Renal cortex interstitium (tissue), 15 donors: ENCODE results near the gene BMP4. TPM values are rescaled to one million over a fixed set of nuclear protein-coding genes. Genes with fewer than 3 reads are reported as not detected.
"Not testable (repeated sequence)": the region's sequence is repeated elsewhere in the genome, so short reads cannot be mapped to it uniquely, and the experiment has no call there.

Experiments
- DNase-seq, 11 donors: peaks; one replicate each; pipeline ENCODE4 v3.0.0-alpha.2; 2013; ENCODE audit warnings: low read depth in 9 of 11, low spot score in 4 of 11; ENCODE audit errors: extremely low read depth in 1 of 11
- long read RNA-seq, 16 experiments: transcript quantifications; one replicate each; lab custom pipeline, GENCODE V29; 2026
- polyA plus RNA-seq, 3 donors: library from polyadenylated mRNA; unstranded; fragments of 120-200 nt; gene quantifications; one replicate each; pipeline ENCODE4 v1.2.1, GENCODE V29; 2013; ENCODE audit not compliant: insufficient read length in 3 of 3

The BMP4 gene
- polyA plus RNA-seq, result 10 to 100 TPM; 48.9 to 54.1 (median 50.6) TPM
- long read RNA-seq, donor 1, transcript BMP4-205 (3 exons, 1,705 nt), result major isoform, 8 of 11 reads
- long read RNA-seq, donor 1, partial matches to known transcripts, result 0 of 11 reads
- long read RNA-seq, donor 1, other reads (novel, unspliced or antisense), result 0 of 11 reads
- long read RNA-seq, donor 2, partial matches to known transcripts, result 0 of 7 reads
- long read RNA-seq, donor 2, other reads (novel, unspliced or antisense), result 0 of 7 reads
- long read RNA-seq, donor 3, transcript BMP4-206 (4 exons, 1,708 nt), result major isoform, 5 of 11 reads
- long read RNA-seq, donor 3, partial matches to known transcripts, result 0 of 11 reads
- long read RNA-seq, donor 3, other reads (novel, unspliced or antisense), result 0 of 11 reads
- long read RNA-seq, donor 4, partial matches to known transcripts, result 0 of 7 reads
- long read RNA-seq, donor 4, other reads (novel, unspliced or antisense), result 0 of 7 reads
- long read RNA-seq, donor 5, result 0 reads
- long read RNA-seq, donor 6, transcript BMP4-205 (3 exons, 1,705 nt), result major isoform, 5 of 20 reads
- long read RNA-seq, donor 6, partial matches to known transcripts, result 5 of 20 reads
- long read RNA-seq, donor 6, other reads (novel, unspliced or antisense), result 0 of 20 reads
- long read RNA-seq, donor 7, transcript BMP4-205 (3 exons, 1,705 nt), result major isoform, 8 of 17 reads
- long read RNA-seq, donor 7, transcript BMP4-201 (4 exons, 1,917 nt), result minor isoform, 6 of 17 reads
- long read RNA-seq, donor 7, partial matches to known transcripts, result 0 of 17 reads
- long read RNA-seq, donor 7, other reads (novel, unspliced or antisense), result 0 of 17 reads
- long read RNA-seq, donor 8, result 0 reads
- long read RNA-seq, donor 9, transcript BMP4-201 (4 exons, 1,917 nt), result major isoform, 5 of 12 reads
- long read RNA-seq, donor 9, transcript BMP4-205 (3 exons, 1,705 nt), result major isoform, 5 of 12 reads
- long read RNA-seq, donor 9, partial matches to known transcripts, result 0 of 12 reads
- long read RNA-seq, donor 9, other reads (novel, unspliced or antisense), result 0 of 12 reads
- long read RNA-seq, donor 10, transcript BMP4-201 (4 exons, 1,917 nt), result major isoform, 7 of 12 reads
- long read RNA-seq, donor 10, partial matches to known transcripts, result 0 of 12 reads
- long read RNA-seq, donor 10, other reads (novel, unspliced or antisense), result 0 of 12 reads
- long read RNA-seq, donor 11, partial matches to known transcripts, result 0 of 12 reads
- long read RNA-seq, donor 11, other reads (novel, unspliced or antisense), result 0 of 12 reads
- long read RNA-seq, donor 12, partial matches to known transcripts, result 0 of 3 reads
- long read RNA-seq, donor 12, other reads (novel, unspliced or antisense), result 0 of 3 reads
- long read RNA-seq, donor 13, result 0 reads
- long read RNA-seq, donor 14, transcript BMP4-201 (4 exons, 1,917 nt), result major isoform, 7 of 30 reads
- long read RNA-seq, donor 14, partial matches to known transcripts, result 16 of 30 reads
- long read RNA-seq, donor 14, other reads (novel, unspliced or antisense), result 0 of 30 reads
- long read RNA-seq, donor 15, partial matches to known transcripts, result 0 of 9 reads
- long read RNA-seq, donor 15, other reads (novel, unspliced or antisense), result 0 of 9 reads
- long read RNA-seq, donor 16, transcript BMP4-205 (3 exons, 1,705 nt), result minor isoform, 10 of 43 reads
- long read RNA-seq, donor 16, transcript BMP4-201 (4 exons, 1,917 nt), result major isoform, 14 of 43 reads
- long read RNA-seq, donor 16, transcript BMP4-206 (4 exons, 1,708 nt), result minor isoform, 9 of 43 reads
- long read RNA-seq, donor 16, partial matches to known transcripts, result 8 of 43 reads
- long read RNA-seq, donor 16, other reads (novel, unspliced or antisense), result 0 of 43 reads

DNA sequence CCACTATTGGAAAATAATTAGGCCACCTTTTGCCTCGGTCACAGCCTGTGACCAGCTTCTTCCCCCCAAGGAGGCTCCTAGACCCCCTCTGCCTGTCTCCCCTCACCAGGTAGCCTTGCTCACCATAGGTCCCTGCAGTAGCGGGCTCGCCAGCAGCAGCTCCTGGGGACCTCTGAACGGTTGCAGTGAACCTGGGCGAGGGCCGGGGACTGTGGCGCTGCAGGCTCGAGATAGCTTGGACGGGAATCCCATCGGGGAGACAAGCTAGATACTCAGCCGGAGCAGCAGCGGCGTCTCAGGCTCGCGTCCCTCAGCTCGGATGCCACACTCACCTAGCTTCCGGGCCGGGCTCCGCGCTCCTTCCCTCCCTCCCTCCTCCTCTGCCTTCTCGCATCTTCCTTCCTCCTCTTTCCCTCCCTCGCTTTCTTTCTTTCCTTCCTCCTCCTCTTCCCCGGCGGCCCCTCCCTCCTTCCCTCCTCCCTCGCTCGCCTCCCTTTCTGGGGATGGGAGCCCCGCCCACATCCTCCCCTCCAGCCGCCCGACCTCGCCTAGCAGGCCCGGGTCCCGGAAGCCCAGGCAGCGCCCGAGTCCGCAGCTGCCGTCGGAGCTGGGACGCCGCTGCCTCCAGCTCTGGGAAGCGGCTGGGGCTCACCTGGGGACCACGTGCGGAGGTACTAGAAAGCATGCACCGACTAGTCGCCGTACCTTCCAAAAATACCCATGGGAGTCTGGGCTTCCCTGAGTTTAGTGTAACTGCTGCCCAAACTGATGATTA lies at the start of gene BMP4:
TSS of gene BMP4 (minus strand) at position 399 of the 775 bp plus-strand sequence. CDS start 4,603 bp downstream, outside the sequence.
- peak in 4 of 11 donors; percentile 69 to 83 (median 76) for DNase-seq

DNA sequence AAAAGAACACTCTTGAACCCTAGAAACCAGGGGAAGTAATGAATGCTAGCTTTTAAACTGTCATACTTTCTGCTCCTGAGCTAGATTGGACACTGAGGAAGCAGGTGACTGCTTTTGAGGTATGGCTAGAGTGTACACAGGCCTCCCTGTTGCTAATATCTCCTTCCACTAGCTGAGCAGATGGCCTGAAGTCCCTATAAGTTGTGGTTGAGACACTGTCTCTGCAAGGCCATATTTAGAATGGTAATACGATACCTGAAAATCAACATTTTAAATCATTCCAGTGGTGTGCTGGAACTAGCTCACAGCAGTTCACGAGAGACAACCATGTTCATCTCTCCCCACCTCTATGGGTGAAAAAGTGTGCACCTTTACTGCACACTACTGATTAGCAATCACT lies 46.4 kb upstream of the BMP4 start:
- no peak for DNase-seq

DNA sequence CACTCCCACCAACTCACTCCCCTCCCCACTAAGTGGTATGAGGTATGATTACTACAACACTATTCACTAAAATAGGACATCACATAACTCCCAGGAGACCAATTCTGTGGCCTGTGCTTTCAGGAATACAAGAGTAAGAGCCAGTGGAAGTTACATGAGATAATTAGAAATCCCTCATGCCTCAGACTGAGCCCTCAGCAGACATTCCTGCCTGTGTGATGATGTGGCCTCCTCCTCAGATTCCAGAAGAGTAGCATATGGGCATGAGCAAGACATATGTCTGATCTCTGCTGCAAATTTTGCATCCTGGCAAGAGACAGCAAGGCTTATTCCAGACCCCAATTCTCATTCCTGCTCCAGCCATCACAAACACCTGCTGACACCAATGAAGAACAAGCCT lies 46.0 kb upstream of the BMP4 start:
- no peak for DNase-seq

DNA sequence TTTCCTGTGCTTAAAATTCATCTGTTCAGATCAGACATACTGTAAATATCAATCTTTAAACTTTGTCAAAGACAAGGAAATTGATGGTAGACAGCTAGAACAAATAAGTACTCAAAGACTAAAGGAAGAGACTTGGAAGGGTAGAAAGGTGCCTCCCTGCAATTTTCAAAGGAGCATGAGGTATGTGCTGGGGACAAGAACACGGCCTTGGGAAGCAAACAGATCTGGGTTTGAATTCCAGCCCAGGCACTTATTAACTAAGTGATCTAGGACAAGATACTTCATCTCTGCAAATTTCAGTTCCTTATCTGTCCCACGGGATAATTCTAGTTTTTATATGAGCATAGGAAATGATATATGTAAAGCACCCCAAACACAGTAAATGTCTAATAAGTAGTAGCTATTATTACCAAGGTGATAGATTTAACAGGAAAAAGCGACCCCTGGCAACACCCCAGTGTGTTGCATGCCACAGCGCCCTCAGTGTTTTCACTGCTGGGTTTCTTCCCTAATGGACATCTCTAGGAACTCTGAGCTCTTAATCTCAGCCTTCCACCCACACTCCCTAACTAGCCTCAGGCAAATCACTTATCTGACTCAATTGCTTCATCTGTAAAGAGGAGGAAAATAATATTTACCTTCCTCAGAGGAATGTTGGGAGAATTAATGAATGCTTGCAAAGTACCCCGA lies 44.7 kb upstream of the BMP4 start:
- no peak for DNase-seq

DNA sequence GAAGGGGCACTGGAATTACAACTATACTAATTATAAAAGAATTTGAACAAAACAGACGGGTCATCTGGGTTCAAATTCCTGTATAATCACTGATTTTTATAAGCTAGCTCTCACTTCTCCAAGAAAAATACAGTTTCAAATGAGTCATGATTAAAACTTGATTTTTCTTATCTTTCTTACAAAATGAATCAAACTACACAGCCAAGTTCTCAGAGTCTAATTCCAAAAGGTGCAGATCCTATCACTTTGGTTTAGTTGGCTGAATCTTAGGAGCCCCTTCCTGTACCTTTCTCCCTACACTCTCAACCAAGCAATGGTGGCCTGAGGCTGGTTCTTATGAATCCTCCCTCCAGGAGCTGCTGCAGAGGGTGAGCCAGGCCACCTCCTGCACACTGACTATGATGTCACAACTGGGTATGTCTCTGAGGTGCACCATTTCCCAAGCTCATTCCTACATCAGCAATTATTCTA lies 43.8 kb upstream of the BMP4 start:
- no peak for DNase-seq

DNA sequence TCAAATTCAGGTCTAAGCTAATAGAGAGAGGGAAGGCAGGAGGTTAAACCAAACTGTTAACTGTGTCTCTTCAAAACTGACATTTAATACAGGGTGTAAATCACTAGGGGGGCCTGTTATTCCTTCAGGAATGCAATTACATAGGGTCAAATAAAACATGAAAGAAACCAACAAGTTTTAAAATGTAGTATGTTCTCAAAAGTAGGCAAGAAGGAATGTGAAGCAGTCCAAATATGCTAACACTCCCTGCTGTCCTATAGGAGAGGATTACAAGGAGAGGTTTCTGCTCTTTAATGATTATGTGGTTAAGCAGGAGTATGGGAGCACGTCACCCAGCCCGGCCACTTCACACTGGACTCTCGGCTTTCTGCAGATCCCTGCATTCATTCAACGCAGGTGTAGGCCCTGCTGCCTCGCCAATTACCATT lies 42.5 kb upstream of the BMP4 start:
- peak in 9 of 11 donors; percentile 22 to 63 (median 32) for DNase-seq

DNA sequence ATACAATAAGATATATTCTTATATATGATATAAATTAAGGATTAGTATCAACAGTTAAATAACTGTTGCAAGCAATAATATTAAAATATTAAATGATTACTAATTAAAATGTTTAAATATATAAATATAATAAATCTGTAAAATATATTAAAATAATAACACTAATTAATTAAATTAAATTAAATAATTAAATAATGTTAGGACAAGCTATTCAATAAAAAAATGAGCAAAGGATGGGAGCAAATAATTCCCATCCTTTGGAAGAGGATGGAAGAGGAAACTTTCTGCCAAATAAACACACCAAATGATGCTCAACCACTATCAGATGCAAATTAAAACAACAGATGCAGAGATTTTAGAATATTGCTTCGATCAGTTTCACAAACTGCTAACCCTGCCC lies 39.4 kb upstream of the BMP4 start:
- no peak for DNase-seq

DNA sequence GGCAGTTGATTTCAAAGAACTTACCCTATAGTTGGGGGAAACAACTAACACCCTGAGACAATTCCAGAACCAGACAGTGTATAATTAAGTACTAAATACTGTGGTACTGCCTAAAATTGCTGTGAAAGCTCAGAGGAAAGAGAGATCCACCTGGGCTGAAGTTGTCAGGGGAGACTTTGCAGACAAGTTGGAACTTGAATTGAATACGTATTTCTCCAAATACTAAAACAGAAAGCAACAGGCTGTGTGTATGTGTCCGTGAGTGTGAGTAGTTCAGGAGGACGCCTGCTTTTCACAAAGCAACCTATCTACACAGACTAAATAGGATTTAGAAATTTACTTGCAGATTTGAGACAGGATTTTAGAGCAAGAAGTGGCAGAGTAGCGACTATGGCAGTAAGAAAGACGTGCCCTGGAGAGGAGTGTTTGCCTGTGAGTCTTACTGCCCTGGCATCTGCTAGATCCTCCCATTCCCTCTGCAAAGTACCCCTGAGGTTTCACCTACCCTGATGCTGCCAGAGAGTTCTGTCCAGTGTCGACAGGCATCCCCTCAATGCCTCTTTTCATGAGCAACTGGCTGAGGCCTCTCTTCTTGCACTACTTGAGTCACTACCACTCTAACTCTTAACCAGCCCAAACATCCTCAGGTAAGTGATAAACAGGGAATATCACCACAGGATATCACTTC lies 37.4 kb upstream of the BMP4 start:
- no peak for DNase-seq

DNA sequence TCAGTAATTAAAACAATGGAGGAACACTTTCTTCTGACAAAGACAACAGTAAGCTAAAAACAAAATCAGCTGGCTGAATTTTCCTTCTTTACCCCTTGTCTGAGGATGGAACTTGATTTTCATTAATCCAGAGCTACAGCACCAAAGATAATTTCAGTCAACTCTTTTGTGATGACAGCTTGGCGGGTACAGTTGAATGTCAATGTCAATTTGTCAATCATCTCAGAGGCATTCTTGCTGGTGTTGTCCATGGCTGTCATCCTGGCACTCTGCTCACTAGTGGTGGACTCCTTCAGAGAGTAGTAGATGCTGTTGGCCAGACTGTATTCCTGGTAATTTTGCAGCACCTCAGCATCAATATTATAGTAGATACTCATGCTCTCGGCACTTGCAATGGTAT lies 34.4 kb upstream of the BMP4 start:
- DNase-seq, result no peak

DNA sequence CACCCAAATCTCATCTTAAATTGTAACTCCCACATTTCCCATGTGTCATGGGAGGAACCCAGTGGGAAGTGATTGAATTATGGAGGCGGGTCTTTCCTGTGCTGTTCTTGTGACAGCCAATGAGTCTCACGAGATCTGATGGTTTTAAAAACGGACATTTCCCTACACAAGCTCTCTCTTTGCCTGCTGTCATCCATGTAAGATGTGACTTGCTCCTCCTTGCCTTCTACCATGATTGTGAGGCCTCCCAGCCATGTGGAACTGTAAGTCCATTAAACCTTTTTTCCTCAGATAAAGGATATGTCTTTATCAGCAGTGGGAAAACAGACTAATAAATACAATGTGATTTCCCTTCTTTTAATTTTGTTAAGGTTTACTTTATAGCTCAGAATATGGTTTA lies 30.1 kb upstream of the BMP4 start:
- DNase-seq, result not testable (repeated sequence)

DNA sequence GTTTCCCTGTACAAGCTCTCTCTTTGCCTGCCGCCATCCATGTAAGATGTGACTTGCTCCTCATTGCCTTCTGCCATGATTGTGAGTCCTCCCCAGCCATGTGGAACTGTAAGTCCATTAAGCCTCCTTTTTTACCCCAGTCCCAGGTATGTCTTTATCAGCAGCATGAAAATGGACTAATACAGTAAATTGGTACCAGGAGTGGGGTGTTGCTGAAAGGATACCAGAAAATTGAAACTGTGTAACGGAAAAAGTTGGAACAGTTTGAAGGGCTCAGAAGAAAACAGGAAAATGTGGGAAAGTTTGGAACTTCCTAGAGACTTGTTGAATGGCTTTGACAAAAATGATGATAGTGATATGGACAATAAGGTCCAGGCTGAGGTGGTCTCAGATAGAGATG lies 28.3 kb upstream of the BMP4 start:
- DNase-seq, result not testable (repeated sequence)

DNA sequence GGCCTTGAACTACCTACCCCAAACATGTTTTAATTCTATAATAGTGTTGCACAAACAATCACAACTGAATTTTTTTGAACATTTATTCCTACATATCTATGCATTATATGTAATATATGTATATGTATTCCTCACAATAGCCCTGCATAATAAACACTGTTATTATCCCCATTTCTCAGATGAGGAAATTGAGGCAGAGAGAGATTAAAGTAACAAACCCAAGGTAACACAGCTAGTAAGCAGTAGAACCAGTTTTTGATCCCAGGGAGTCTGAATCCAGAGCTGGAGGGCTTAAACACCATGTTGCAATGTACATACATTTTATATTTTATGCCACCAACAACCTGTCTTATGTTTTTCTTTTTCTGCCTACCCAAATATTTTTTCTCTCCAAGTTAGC lies 26.5 kb upstream of the BMP4 start:
- DNase-seq, result no peak

DNA sequence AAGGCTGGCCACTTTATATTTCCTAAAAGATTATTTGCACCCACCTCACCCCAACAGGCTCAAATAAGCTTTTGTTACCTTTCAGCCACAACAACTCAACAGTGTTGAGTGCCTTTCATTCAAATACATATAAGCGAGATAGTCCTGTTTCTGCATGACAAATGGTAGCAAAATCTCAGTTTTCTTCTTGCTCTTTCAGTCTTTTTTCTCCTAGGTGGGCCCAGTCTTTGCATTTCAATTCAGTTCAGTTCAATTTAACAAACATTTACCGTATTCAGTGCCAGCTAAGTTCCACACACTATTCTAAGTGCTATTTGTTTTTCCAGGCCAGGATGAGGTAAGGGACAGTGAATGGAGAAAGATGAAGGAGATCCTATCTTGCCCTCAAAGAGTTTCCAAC lies 25.9 kb upstream of the BMP4 start:
- DNase-seq, result no peak

DNA sequence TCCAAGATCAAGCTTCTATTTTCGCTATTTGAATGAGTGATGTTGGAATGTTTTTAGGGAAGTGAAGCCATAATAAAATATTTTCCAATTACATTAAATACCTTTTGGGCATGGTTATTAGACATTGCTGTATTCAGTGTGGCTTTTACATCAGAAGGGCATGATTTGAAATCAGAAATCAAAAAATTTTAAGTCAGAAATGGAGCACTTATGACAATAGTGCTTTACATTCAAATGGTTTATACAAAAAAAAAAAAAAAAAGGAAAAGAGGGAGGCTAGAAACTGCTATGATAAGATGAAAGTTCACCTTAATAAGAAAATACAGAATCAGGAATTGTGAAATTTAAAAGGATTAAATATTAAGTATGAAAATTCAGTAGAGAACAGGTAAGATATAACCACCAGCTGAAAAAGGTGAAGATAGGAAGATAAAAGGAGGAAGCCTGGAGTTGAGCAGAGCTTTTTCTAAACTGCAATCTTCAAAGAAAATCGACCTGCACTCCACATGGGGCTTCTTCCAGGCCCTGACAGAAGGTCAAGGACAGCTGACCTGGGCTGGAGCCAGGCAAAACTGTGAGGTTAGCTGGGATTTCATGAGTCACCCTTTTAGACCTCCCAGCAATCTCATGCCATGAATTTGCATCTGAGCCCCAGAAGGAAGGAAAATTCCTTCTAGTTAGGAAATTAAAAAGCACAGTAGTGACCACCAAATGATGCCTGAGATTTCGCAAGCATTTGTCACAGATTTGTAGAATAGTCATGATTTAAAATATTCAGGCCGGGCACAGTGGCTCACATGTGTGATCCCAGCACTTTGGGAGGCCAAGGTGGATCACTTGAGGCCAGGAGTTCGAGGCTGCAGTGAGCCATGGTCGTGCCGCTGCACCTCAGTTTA lies 23.4 kb upstream of the BMP4 start:
- no peak for DNase-seq

DNA sequence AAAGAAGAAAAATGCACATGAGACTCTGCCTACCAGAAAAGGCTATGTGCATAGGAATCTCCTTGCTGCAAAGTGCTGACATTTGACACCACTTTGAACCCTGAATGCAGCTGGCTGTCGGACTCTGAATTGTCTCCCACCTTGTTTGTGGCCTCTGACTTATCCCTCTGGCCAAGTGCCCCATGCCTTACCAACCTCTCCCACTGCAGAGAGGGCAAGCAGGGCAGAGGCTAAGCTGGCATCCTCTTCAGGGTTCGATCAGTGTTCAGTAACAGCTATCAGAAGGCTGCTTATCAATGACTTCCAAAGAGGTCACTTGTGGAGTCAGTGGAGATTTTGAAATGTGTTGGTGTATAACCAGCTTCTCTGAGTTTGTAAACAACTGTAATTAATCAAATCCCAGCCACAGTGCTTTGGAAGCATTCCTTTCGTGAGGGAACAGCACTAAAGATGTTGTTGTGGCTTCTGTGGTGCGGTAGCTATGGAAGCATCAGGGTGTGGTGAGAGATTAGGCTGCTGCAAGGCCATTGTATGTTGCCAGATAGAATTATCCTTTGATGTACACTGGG lies 22.6 kb upstream of the BMP4 start:
- DNase-seq, result no peak
